H9 (cell line): ENCODE results near the gene AGMO. TPM values are rescaled to one million over a fixed set of nuclear protein-coding genes. Genes with fewer than 3 reads are reported as not detected.

Experiments
- DNase-seq: peaks from one replicate; pipeline ENCODE4 v3.0.0-alpha.2; 2017
- H2AFZ ChIP-seq: one replicate; pipeline ENCODE4 v1.6.1; 2013; ENCODE audit warnings: mild to moderate bottlenecking, low read length, control low read depth, moderate library complexity
- H2AK5ac ChIP-seq: 2 replicates; pipeline ENCODE4 v1.6.1; 2013; ENCODE audit warnings: low read length, control low read depth, mixed read lengths; ENCODE audit not compliant: insufficient read length
- H2BK120ac ChIP-seq: one replicate; pipeline ENCODE4 v1.6.1; 2013; ENCODE audit warnings: low read depth, mild to moderate bottlenecking, low read length, control low read depth, inconsistent platforms; ENCODE audit not compliant: poor library complexity, severe bottlenecking
- H2BK12ac ChIP-seq: 2 replicates; pipeline ENCODE4 v1.6.1; 2013; ENCODE audit warnings: low read length, control low read depth, mixed read lengths, low read depth; ENCODE audit not compliant: insufficient read length
- H2BK15ac ChIP-seq: 2 replicates; pipeline ENCODE4 v1.6.1; 2013; ENCODE audit warnings: low read depth, low read length, control low read depth
- H2BK20ac ChIP-seq: one replicate; pipeline ENCODE4 v1.6.1; 2013; ENCODE audit warnings: low read depth, mild to moderate bottlenecking, low read length, control low read depth, inconsistent platforms; ENCODE audit not compliant: poor library complexity, severe bottlenecking
- H2BK5ac ChIP-seq: 2 replicates; pipeline ENCODE4 v1.6.1; 2013; ENCODE audit warnings: low read length, control low read depth, mixed read lengths; ENCODE audit not compliant: insufficient read length
- H3K14ac ChIP-seq: 2 replicates; pipeline ENCODE4 v1.6.1; 2013; ENCODE audit warnings: low read length, control low read depth; ENCODE audit not compliant: insufficient read depth
- H3K18ac ChIP-seq: 2 replicates; pipeline ENCODE4 v1.6.1; 2013; ENCODE audit warnings: low read depth, mild to moderate bottlenecking, mixed read lengths, low read length, control low read depth; ENCODE audit not compliant: insufficient read length
- H3K23ac ChIP-seq: 2 replicates; pipeline ENCODE4 v1.6.1; 2013; ENCODE audit warnings: low read length, control low read depth, mixed read lengths, low read depth; ENCODE audit not compliant: insufficient read length
- H3K23me2 ChIP-seq: 2 replicates; pipeline ENCODE4 v1.6.1; 2013; ENCODE audit warnings: low read depth, mild to moderate bottlenecking, mixed read lengths, low read length, control low read depth; ENCODE audit not compliant: insufficient read length, poor library complexity, severe bottlenecking
- H3K27ac ChIP-seq: 2 replicates; pipeline ENCODE4 v1.5.1; 2013; ENCODE audit warnings: low read length, control low read depth, mixed read lengths, low read depth; ENCODE audit not compliant: insufficient read length
- H3K27me3 ChIP-seq: 2 replicates; pipeline ENCODE4 v1.6.1; 2013; ENCODE audit warnings: low read length, control low read depth, inconsistent platforms; ENCODE audit not compliant: insufficient read depth
- H3K4ac ChIP-seq: 2 replicates; pipeline ENCODE4 v1.6.1; 2013; ENCODE audit warnings: low read depth, mild to moderate bottlenecking, control low read depth, inconsistent platforms, low read length, moderate library complexity
- H3K4me1 ChIP-seq: 2 replicates; pipeline ENCODE4 v1.6.1; 2013; ENCODE audit warnings: low read length, control low read depth, inconsistent platforms; ENCODE audit not compliant: insufficient read depth
- H3K4me2 ChIP-seq: 2 replicates; pipeline ENCODE4 v1.6.1; 2013; ENCODE audit warnings: low read length, control low read depth, mixed read lengths; ENCODE audit not compliant: insufficient read length, insufficient read depth
- H3K56ac ChIP-seq: 2 replicates; pipeline ENCODE4 v1.6.1; 2013; ENCODE audit warnings: low read depth, mild to moderate bottlenecking, mixed read lengths, low read length, control low read depth; ENCODE audit not compliant: insufficient read length
- H3K79me1 ChIP-seq: 2 replicates; pipeline ENCODE4 v1.6.1; 2013; ENCODE audit warnings: low read depth, mild to moderate bottlenecking, moderate library complexity, low read length, control low read depth, inconsistent platforms; ENCODE audit not compliant: insufficient read depth, poor library complexity, severe bottlenecking
- H3K79me2 ChIP-seq: 2 replicates; pipeline ENCODE4 v1.6.1; 2013; ENCODE audit warnings: low read length, control low read depth, inconsistent platforms; ENCODE audit not compliant: insufficient read depth
- H3K9ac ChIP-seq: 2 replicates; pipeline ENCODE4 v1.6.1; 2013; ENCODE audit warnings: low read length, control low read depth, mixed read lengths; ENCODE audit not compliant: insufficient read length; ENCODE audit errors: extremely low read depth
- H3K9me3 ChIP-seq: one replicate; pipeline ENCODE4 v1.6.1; 2013; ENCODE audit warnings: low read depth, low read length, inconsistent platforms; ENCODE audit not compliant: control insufficient read depth
- H3T11ph ChIP-seq: one replicate; pipeline ENCODE4 v1.6.1; 2013; ENCODE audit warnings: mild to moderate bottlenecking, low read length, control low read depth, inconsistent platforms
- H4K20me1 ChIP-seq: one replicate; pipeline ENCODE4 v1.6.1; 2013; ENCODE audit not compliant: control insufficient read depth, insufficient read length, insufficient read depth
- H4K5ac ChIP-seq: 2 replicates; pipeline ENCODE4 v1.6.1; 2013; ENCODE audit warnings: low read depth, mild to moderate bottlenecking, mixed read lengths, low read length, control low read depth; ENCODE audit not compliant: insufficient read length
- H4K8ac ChIP-seq: replicated peaks from 2 replicates; pipeline ENCODE4 v1.6.1; 2013; ENCODE audit warnings: low read length, control low read depth, mixed read lengths, low read depth; ENCODE audit not compliant: insufficient read length
- H4K91ac ChIP-seq: 2 replicates; pipeline ENCODE4 v1.6.1; 2013; ENCODE audit warnings: low read depth, mild to moderate bottlenecking, moderate library complexity, mixed read lengths, low read length, control low read depth; ENCODE audit not compliant: insufficient read length
- H3K27ac Mint-ChIP-seq, 3 experiments: 2 replicates in 2 of 3; 3 replicates in 1 of 3; pipeline ENCODE4 v1.8.0; 2020 to 2021; ENCODE audit warnings: mixed read lengths in 3 of 3, mild to moderate bottlenecking in 1 of 3, moderate library complexity in 1 of 3
- H3K27me3 Mint-ChIP-seq: 2 replicates; pipeline ENCODE4 v1.8.0; 2021; ENCODE audit warnings: low read depth, mild to moderate bottlenecking, moderate library complexity, mixed read lengths
- H3K36me3 Mint-ChIP-seq, 3 experiments: 2 replicates in 2 of 3; 3 replicates in 1 of 3; pipeline ENCODE4 v1.8.0; 2020 to 2021; ENCODE audit warnings: low read depth in 3 of 3, mixed read lengths in 3 of 3; ENCODE audit not compliant: insufficient read depth in 1 of 3
- H3K4me1 Mint-ChIP-seq, 2 experiments: 2 replicates each; pipeline ENCODE4 v1.8.0; 2020; ENCODE audit warnings: mixed read lengths in 2 of 2
- H3K4me3 Mint-ChIP-seq, 2 experiments: 2 replicates in 1 of 2; 3 replicates in 1 of 2; pipeline ENCODE4 v1.8.0; 2020 to 2021; ENCODE audit warnings: mild to moderate bottlenecking in 2 of 2, mixed read lengths in 2 of 2, moderate library complexity in 1 of 2
- H3K9me3 Mint-ChIP-seq, 2 experiments: 2 replicates in 1 of 2; 3 replicates in 1 of 2; pipeline ENCODE4 v1.8.0; 2020; ENCODE audit warnings: mild to moderate bottlenecking in 2 of 2, mixed read lengths in 2 of 2, moderate library complexity in 1 of 2
- CTCF ChIP-seq: fragments of 200-600 bp; sonication (generic); conservative IDR thresholded peaks from 3 replicates; pipeline ENCODE4 v1.8.0; 2021; ENCODE audit warnings: antibody characterized with exemption, mild to moderate bottlenecking
- WGBS: extraction: QIAGEN DNeasy Blood & Tissue Kit; methylation state at CpG from one replicate; pipeline ENCODE4 v1.1.7; 2013; ENCODE audit warnings: missing lambda C conversion rate, low lambda C conversion rate, mixed read lengths; ENCODE audit not compliant: insufficient read length; ENCODE audit errors: extremely low coverage; 5-methylcytosine and 5-hydroxymethylcytosine counted together
- total RNA-seq: library from RNA; stranded (reverse); gene quantifications from 2 replicates; pipeline ENCODE4 v1.2.1, GENCODE V29; 2021

The AGMO gene
- total RNA-seq, 1 experiment from 2014 or later: 0.70 TPM

GRCh38 chr7:15376600-15376999, 185.2 kb downstream of the AGMO start:
- H2BK20ac ChIP-seq: no peak overlapping the region
- no peak for DNase-seq
- Mint-ChIP-seq H3K9me3 (no peaks in the 10 kb centered on the region; a peak in 1 of 5 replicates), H3K4me3 (no peak overlapping the region), H3K36me3 (peaks cover 0 to 2% (median 0%) of the 10 kb centered on the region in 3 experiments; a peak in 1 of 7 replicates), H3K4me1 (no peaks in the 10 kb centered on the region), H3K27ac (no peak overlapping the region), H3K27me3 (no peaks in the 10 kb centered on the region)
- H2BK12ac ChIP-seq: no peak overlapping the region
- H3K79me1 ChIP-seq: no peaks in the 10 kb centered on the region
- H4K5ac ChIP-seq: no peak overlapping the region
- no peak overlapping the region for H3K56ac ChIP-seq
- H4K8ac ChIP-seq: no peak overlapping the region
- H2BK5ac ChIP-seq: no peak overlapping the region
- H3K9ac ChIP-seq: no peak overlapping the region
- WGBS: no CpG with 5 or more reads among the region's 2 CpGs
- TF ChIP-seq CTCF: no peak
- no peak overlapping the region for H2BK15ac ChIP-seq
- H4K20me1 ChIP-seq: no peaks in the 10 kb centered on the region
- no peak overlapping the region for H3K23ac ChIP-seq
- H3K27ac ChIP-seq: no peak overlapping the region
- no peak overlapping the region for H2AFZ ChIP-seq
- no peak overlapping the region for H2BK120ac ChIP-seq
- H3K27me3 ChIP-seq: no peaks in the 10 kb centered on the region
- H3K4ac ChIP-seq: no peak overlapping the region
- H4K91ac ChIP-seq: no peak overlapping the region
- H3K79me2 ChIP-seq: no peaks in the 10 kb centered on the region
- no peaks in the 10 kb centered on the region for H3K23me2 ChIP-seq
- no peak overlapping the region for H2AK5ac ChIP-seq
- no peak overlapping the region for H3K18ac ChIP-seq
- H3K14ac ChIP-seq: no peak overlapping the region
- H3K4me2 ChIP-seq: no peak overlapping the region
- H3K4me1 ChIP-seq: no peaks in the 10 kb centered on the region
- H3K9me3 ChIP-seq: no peaks in the 10 kb centered on the region
- no peak overlapping the region for H3T11ph ChIP-seq
